Stimulated activated CD8-positive, alpha-beta memory T cell treated with anti-CD3 and anti-CD28 coated beads, Interleukin-15, amount 100 ng/mL, for 48 hours (primary cell): ENCODE results near the gene IGFL2.

Experiments used
- DNase-seq, 2 donors: peaks; one replicate each; pipeline ENCODE4 v3.0.0-alpha.2; 2020; ENCODE audit warnings: low read depth in 2 of 2

Gene IGFL2

DNA sequence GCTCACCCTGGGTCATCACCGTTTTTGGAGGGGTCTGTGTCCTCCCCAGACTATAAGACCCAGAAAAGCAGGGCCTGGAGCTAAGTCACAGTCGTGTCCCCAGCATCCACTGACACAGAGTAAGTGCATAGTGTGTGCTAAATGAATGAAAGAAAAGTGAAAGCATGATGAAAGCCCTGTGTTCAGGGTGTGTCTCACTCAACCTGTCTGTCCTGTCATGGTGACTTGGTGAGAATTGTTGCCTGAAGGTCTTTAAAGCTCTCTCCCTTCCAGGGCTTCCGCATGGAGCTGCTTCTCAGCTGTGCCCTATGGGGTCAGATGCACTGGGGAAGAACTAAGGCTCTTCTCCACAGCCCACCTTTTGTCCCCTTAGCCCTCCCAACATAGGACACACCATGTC lies 61.0 kb downstream of the IGFL2 start:
- no peak for DNase-seq

DNA sequence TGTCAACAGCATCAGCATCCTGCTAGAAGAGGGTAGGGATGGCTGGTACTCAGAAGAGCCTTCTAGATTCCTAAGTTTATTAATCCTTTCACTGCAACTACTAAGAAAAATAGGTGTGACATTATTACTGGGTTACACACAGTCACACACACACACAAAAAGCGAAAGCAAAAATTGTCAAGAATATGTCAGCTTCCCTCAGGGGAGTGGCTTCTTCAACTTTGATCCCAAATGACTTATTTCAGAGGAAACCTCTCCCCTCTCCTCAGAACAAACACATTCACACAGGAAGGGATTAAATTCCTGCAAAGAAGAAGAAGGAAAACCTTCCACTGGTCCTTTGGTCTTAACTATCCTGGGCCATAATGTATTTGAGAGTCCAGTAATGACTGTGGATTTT lies 61.4 kb downstream of the IGFL2 start:
- no peak for DNase-seq

- no peak for DNase-seq
Observed at GRCh38 chr19:46210669-46211068, 62.6 kb downstream of the IGFL2 start.
